HCT116 (cell line): Measurements from ENCODE around the gene TXLNA. TPM values are rescaled to one million over a fixed set of nuclear protein-coding genes. Genes with fewer than 3 reads are reported as not detected.

Experiments used
- ATAC-seq: fragments of 200-7000 bp; cut with Tn5 transposase; 2 replicates; pipeline ENCODE4 v1.9.1; 2020; ENCODE audit warnings: mild to moderate bottlenecking, moderate library complexity
- BruUV-seq: library from RNA; stranded (reverse); fragments of 400-500 nt; replicated peaks from 2 replicates; lab custom pipeline; 2021; lab: Mats Ljungman, UMichigan
- CTCF ChIA-PET: fragments of 300-600 bp; sonication (Branson Sonifier 250); formaldehyde crosslinking; loops from one replicate; lab custom pipeline; 2021; ENCODE audit warnings: antibody characterized with exemption; lab: Charles Lee
- POLR2A ChIA-PET: fragments of 300-600, 350-600 bp; sonication (Branson Sonifier 250); formaldehyde crosslinking; loops from one replicate; lab custom pipeline; 2021; ENCODE audit warnings: antibody characterized with exemption; lab: Charles Lee
- RAD21 ChIA-PET, 2 experiments: fragments of 300-600 bp; sonication (Branson Sonifier 250); formaldehyde crosslinking; loops; one replicate each; lab custom pipeline; 2023; ENCODE audit warnings: low total read pairs in 2 of 2; ENCODE audit not compliant: uncharacterized antibody in 2 of 2, unreplicated experiment in 2 of 2, low non-redundant PET in 1 of 2; lab: Charles Lee
- DNase-seq: peaks from one replicate; pipeline ENCODE4 v3.0.0-alpha.2; 2010; ENCODE audit warnings: low read depth, low spot score
- H2AFZ ChIP-seq: fragments of 200-600 bp; shearing (Covaris generic), sonication (generic); 2 replicates; pipeline ENCODE4 v1.6.1; 2017; ENCODE audit warnings: low read depth, mixed run types, mixed read lengths, antibody characterized with exemption, low read length; ENCODE audit not compliant: poor library complexity, severe bottlenecking
- H3K27ac ChIP-seq: 2 replicates; pipeline ENCODE4 v1.5.1; 2012; ENCODE audit warnings: low read depth, low read length
- H3K27me3 ChIP-seq: fragments of 200-600 bp; sonication (generic); 2 replicates; pipeline ENCODE4 v1.6.1; 2016; ENCODE audit warnings: mixed run types, low read length, mixed read lengths; ENCODE audit not compliant: insufficient read depth
- H3K36me3 ChIP-seq, 2 experiments: fragments of 200-500 bp in 1 of 2; fragments of 200-600 bp in 1 of 2; sonication (Bioruptor generic) in 1 of 2; sonication (generic) in 1 of 2; 2 replicates each; pipeline versions ENCODE4 v1.5.1 to v1.6.1; 2014 to 2016; ENCODE audit warnings: low read length in 2 of 2, inconsistent platforms in 1 of 2, mixed read lengths in 1 of 2, mixed run types in 1 of 2; ENCODE audit not compliant: insufficient read depth in 2 of 2, control insufficient read depth in 1 of 2
- H3K4me1 ChIP-seq, 2 experiments: fragments of 200-600 bp in 1 of 2; sonication (generic) in 1 of 2; 2 replicates each; pipeline versions ENCODE4 v1.5.1 to v1.6.1; 2012 to 2017; ENCODE audit warnings: low read length in 2 of 2, inconsistent platforms in 1 of 2, mild to moderate bottlenecking in 1 of 2, mixed read lengths in 1 of 2, mixed run types in 1 of 2, moderate library complexity in 1 of 2; ENCODE audit not compliant: insufficient read depth in 2 of 2, control insufficient read depth in 1 of 2
- H3K4me2 ChIP-seq: fragments of 200-600 bp; sonication (generic); 2 replicates; pipeline ENCODE4 v1.6.1; 2017; ENCODE audit warnings: mixed run types, low read length, mixed read lengths
- H3K4me3 ChIP-seq, 2 experiments: fragments of 200-600 bp in 1 of 2; sonication (generic) in 1 of 2; replicated peaks in 1 of 2; 2 replicates each; pipeline ENCODE4 v1.5.1; 2011 to 2016; ENCODE audit warnings: low read length in 2 of 2, control low read depth in 1 of 2, low read depth in 1 of 2, mild to moderate bottlenecking in 1 of 2, mixed read lengths in 1 of 2, mixed run types in 1 of 2
- H3K79me2 ChIP-seq: fragments of 200-600 bp; sonication (generic); 2 replicates; pipeline ENCODE4 v1.6.1; 2017; ENCODE audit warnings: mild to moderate bottlenecking, mixed run types, low read length, moderate library complexity, mixed read lengths; ENCODE audit not compliant: insufficient read depth
- H3K9ac ChIP-seq: fragments of 200-600 bp; sonication (generic); 2 replicates; pipeline ENCODE4 v1.6.1; 2016; ENCODE audit warnings: low read length, mixed read lengths
- H3K9me2 ChIP-seq: fragments of 200-600 bp; sonication (generic), shearing (Covaris generic); 2 replicates; pipeline ENCODE4 v1.6.1; 2017; ENCODE audit warnings: mixed run types, mild to moderate bottlenecking, moderate library complexity; ENCODE audit not compliant: insufficient read depth
- H3K9me3 ChIP-seq, 2 experiments: fragments of 200-500 bp in 1 of 2; fragments of 200-600 bp in 1 of 2; sonication (Bioruptor generic) in 1 of 2; sonication (generic) in 1 of 2; 2 replicates each; pipeline ENCODE4 v1.6.1; 2014 to 2017; ENCODE audit warnings: low read length in 2 of 2, mixed read lengths in 2 of 2, inconsistent platforms in 1 of 2, low read depth in 1 of 2, mild to moderate bottlenecking in 1 of 2, mixed run types in 1 of 2, moderate library complexity in 1 of 2; ENCODE audit not compliant: control insufficient read depth in 1 of 2, insufficient read depth in 1 of 2
- H4K20me1 ChIP-seq: fragments of 200-600 bp; sonication (generic), shearing (Covaris generic); 2 replicates; pipeline ENCODE4 v1.6.1; 2017; ENCODE audit warnings: mixed run types, mild to moderate bottlenecking, moderate library complexity; ENCODE audit not compliant: insufficient read depth
- CBX3 ChIP-seq: IDR thresholded peaks from 2 replicates; pipeline ENCODE4 v1.6.1; 2012; ENCODE audit warnings: low read depth
- EGR1 ChIP-seq: IDR thresholded peaks from 2 replicates; pipeline ENCODE4 v1.6.1; 2012; ENCODE audit warnings: low read depth
- EZH2 ChIP-seq: fragments of 200-600 bp; sonication (generic); IDR thresholded peaks from 2 replicates; pipeline ENCODE4 v1.6.1; 2017; ENCODE audit warnings: antibody characterized with exemption, mixed run types
- FOSL1 ChIP-seq: IDR thresholded peaks from 2 replicates; pipeline ENCODE4 v1.6.1; 2012; ENCODE audit warnings: low read depth
- JUND ChIP-seq: IDR thresholded peaks from 2 replicates; pipeline ENCODE4 v1.6.1; 2012
- POLR2A ChIP-seq: IDR thresholded peaks from 2 replicates; pipeline ENCODE4 v1.7.0; 2011; ENCODE audit warnings: borderline replicate concordance; ENCODE audit not compliant: insufficient read depth, insufficient read length; ENCODE audit errors: extremely low read depth
- POLR2AphosphoS5 ChIP-seq: IDR thresholded peaks from 2 replicates; pipeline ENCODE4 v1.6.1; 2011; ENCODE audit warnings: mild to moderate bottlenecking, low read depth, low read length, moderate library complexity
- RAD21 ChIP-seq: IDR thresholded peaks from 2 replicates; pipeline ENCODE4 v1.6.1; 2012; ENCODE audit warnings: low read depth, mild to moderate bottlenecking
- SIN3A ChIP-seq: IDR thresholded peaks from 2 replicates; pipeline ENCODE4 v1.6.1; 2012; ENCODE audit warnings: low read depth
- SP1 ChIP-seq: IDR thresholded peaks from 2 replicates; pipeline ENCODE4 v1.6.1; 2012; ENCODE audit warnings: low read depth
- SRF ChIP-seq: IDR thresholded peaks from 2 replicates; pipeline ENCODE4 v1.6.1; 2012; ENCODE audit warnings: low read depth
- TCF7L2 ChIP-seq: IDR thresholded peaks from 2 replicates; pipeline ENCODE4 v1.7.0; 2011; ENCODE audit warnings: borderline replicate concordance, inconsistent platforms; ENCODE audit not compliant: insufficient read depth, insufficient read length; ENCODE audit errors: extremely low read depth
- ZNF274 ChIP-seq: fragments of 200-500 bp; sonication (Bioruptor generic); IDR thresholded peaks from 2 replicates; pipeline ENCODE4 v1.6.1; 2014; ENCODE audit warnings: mild to moderate bottlenecking, low read depth, low read length, inconsistent platforms
- intact Hi-C: fragments of 100-400 bp; cut with micrococcal nuclease; formaldehyde crosslinking; loops from 2 replicates; pipeline ENCODE4 v1.10.0; 2022
- total RNA-seq: library from RNA; stranded (reverse); gene quantifications from one replicate; pipeline ENCODE4 v1.2.1, GENCODE V29; 2021; ENCODE audit not compliant: unreplicated experiment
- TF ChIP-seq, protein P1 (sequence below): IDR thresholded peaks from 2 replicates; pipeline ENCODE4 v1.6.1; 2012
- TF ChIP-seq, protein P2 (sequence below): IDR thresholded peaks from 2 replicates; pipeline ENCODE4 v1.6.1; 2011; ENCODE audit warnings: mild to moderate bottlenecking, low read length, moderate library complexity; ENCODE audit not compliant: insufficient replicate concordance; ENCODE audit errors: extremely low read depth
- TF ChIP-seq, protein P3 (sequence below): IDR thresholded peaks from 2 replicates; pipeline ENCODE4 v1.6.1; 2012; ENCODE audit warnings: low read depth

Gene TXLNA
- total RNA-seq, 1 experiment from 2014 or later: 37.2 TPM

DNA sequence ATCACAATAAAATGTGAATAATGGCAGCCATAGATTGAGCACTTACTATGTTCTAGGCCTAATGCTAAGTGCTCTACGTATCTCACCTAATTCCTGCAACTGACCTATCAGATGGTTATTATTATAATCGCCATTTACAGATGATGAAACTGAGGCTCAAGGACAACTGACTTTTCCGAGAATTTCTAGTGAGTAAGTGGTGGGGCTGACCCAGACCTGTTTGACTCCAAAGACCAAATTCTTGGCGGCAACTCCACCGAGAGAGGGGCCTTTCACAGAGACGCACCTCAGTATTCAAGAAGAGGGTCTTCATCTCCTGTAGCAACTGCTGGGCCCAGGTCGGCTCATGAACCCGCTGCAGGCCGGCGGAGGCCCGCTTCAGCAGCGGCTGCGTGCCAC, 42.1 kb downstream of the TXLNA start:
- H4K20me1 ChIP-seq: no peaks in the 10 kb centered on the region
- TF ChIP-seq, protein P1, sequence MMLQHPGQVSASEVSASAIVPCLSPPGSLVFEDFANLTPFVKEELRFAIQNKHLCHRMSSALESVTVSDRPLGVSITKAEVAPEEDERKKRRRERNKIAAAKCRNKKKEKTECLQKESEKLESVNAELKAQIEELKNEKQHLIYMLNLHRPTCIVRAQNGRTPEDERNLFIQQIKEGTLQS: no peak
- no peak for TF ChIP-seq RAD21
- TF ChIP-seq SP1: no peak
- no peak for TF ChIP-seq SRF
- no peak for TF ChIP-seq EZH2
- no peak for TF ChIP-seq FOSL1
- TF ChIP-seq ZNF274: no peak
- TF ChIP-seq CBX3: no peak
- no peak for TF ChIP-seq SIN3A
- no peak for TF ChIP-seq POLR2A
- TF ChIP-seq EGR1: no peak
- no peak for TF ChIP-seq JUND
- TF ChIP-seq TCF7L2: no peak
- no peak for TF ChIP-seq POLR2AphosphoS5
- TF ChIP-seq, protein P2, sequence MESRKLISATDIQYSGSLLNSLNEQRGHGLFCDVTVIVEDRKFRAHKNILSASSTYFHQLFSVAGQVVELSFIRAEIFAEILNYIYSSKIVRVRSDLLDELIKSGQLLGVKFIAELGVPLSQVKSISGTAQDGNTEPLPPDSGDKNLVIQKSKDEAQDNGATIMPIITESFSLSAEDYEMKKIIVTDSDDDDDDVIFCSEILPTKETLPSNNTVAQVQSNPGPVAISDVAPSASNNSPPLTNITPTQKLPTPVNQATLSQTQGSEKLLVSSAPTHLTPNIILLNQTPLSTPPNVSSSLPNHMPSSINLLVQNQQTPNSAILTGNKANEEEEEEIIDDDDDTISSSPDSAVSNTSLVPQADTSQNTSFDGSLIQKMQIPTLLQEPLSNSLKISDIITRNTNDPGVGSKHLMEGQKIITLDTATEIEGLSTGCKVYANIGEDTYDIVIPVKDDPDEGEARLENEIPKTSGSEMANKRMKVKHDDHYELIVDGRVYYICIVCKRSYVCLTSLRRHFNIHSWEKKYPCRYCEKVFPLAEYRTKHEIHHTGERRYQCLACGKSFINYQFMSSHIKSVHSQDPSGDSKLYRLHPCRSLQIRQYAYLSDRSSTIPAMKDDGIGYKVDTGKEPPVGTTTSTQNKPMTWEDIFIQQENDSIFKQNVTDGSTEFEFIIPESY: no peak
- TF ChIP-seq, protein P3, sequence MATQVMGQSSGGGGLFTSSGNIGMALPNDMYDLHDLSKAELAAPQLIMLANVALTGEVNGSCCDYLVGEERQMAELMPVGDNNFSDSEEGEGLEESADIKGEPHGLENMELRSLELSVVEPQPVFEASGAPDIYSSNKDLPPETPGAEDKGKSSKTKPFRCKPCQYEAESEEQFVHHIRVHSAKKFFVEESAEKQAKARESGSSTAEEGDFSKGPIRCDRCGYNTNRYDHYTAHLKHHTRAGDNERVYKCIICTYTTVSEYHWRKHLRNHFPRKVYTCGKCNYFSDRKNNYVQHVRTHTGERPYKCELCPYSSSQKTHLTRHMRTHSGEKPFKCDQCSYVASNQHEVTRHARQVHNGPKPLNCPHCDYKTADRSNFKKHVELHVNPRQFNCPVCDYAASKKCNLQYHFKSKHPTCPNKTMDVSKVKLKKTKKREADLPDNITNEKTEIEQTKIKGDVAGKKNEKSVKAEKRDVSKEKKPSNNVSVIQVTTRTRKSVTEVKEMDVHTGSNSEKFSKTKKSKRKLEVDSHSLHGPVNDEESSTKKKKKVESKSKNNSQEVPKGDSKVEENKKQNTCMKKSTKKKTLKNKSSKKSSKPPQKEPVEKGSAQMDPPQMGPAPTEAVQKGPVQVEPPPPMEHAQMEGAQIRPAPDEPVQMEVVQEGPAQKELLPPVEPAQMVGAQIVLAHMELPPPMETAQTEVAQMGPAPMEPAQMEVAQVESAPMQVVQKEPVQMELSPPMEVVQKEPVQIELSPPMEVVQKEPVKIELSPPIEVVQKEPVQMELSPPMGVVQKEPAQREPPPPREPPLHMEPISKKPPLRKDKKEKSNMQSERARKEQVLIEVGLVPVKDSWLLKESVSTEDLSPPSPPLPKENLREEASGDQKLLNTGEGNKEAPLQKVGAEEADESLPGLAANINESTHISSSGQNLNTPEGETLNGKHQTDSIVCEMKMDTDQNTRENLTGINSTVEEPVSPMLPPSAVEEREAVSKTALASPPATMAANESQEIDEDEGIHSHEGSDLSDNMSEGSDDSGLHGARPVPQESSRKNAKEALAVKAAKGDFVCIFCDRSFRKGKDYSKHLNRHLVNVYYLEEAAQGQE: no peak
- H3K9ac ChIP-seq: peak overlapping the region; percentile 99
- DNase-seq: no peak
- H3K4me1 ChIP-seq: peaks cover 15 to 35% of the 10 kb centered on the region in 2 experiments
- ChIA-PET CTCF (interaction anchor here (0.7 to 1.0 kb wide), 2 partner anchors 27 to 114 kb away, joined by 3 read pairs; partner anchors contain the start of gene MARCKSL1), POLR2A (no interaction called here), RAD21 (interaction anchor here in 1 of 2 experiments (0.7 kb wide), 1 partner anchor 20 kb away, joined by 3 read pairs; no protein-coding TSS in a partner anchor)
- H3K27me3 ChIP-seq: no peaks in the 10 kb centered on the region
- H3K27ac ChIP-seq: peak overlapping the region; percentile 68
- intact Hi-C loops: no loop called here
- H3K4me3 ChIP-seq: peak overlapping the region; percentile 96 to 99
- H3K9me2 ChIP-seq: no peaks in the 10 kb centered on the region
- H3K36me3 ChIP-seq: peaks cover 13 to 23% of the 10 kb centered on the region in 2 experiments; a peak in 3 of 4 replicates
- ATAC-seq: no peak; the same call in 1 of the 2 replicates
- no peaks in the 10 kb centered on the region for H3K9me3 ChIP-seq
- BruUV-seq: TSS peak; percentile 48
- H3K4me2 ChIP-seq: peak overlapping the region; percentile 96
- H2AFZ ChIP-seq: no peak overlapping the region
- peaks cover 43% of the 10 kb centered on the region for H3K79me2 ChIP-seq
